ENCODE data around the gene WDR70.

GRCh38 chr5:37511646-37512045 lies 132.5 kb downstream of the WDR70 start:
- TF ChIP-seq CTCF (IDR thresholded peaks at IDR 0.05; ENCODE audit: control extremely low read depth in 1 of 3, insufficient read depth in 1 of 3, low read depth in 1 of 3, low read length in 3 of 3), result no peak
- TF ChIP-seq, protein P1, sequence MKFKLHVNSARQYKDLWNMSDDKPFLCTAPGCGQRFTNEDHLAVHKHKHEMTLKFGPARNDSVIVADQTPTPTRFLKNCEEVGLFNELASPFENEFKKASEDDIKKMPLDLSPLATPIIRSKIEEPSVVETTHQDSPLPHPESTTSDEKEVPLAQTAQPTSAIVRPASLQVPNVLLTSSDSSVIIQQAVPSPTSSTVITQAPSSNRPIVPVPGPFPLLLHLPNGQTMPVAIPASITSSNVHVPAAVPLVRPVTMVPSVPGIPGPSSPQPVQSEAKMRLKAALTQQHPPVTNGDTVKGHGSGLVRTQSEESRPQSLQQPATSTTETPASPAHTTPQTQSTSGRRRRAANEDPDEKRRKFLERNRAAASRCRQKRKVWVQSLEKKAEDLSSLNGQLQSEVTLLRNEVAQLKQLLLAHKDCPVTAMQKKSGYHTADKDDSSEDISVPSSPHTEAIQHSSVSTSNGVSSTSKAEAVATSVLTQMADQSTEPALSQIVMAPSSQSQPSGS (IDR thresholded peaks at IDR 0.05; ENCODE audit: low read length), result no peak
